ENCODE results near the gene FGF19. TPM values are rescaled to one million over a fixed set of nuclear protein-coding genes. Genes with fewer than 3 reads are reported as not detected.
"Not testable (repeated sequence)": the region's sequence is repeated elsewhere in the genome, so short reads cannot be mapped to it uniquely, and the experiment has no call there.

The FGF19 gene
- total RNA-seq, 8 experiments from 2014 or later, result 0.20 to 1.1 (median 0.35) TPM; not detected in 2

- in situ Hi-C loops (cut with MboI; ENCODE audit: low pct_unique_long_range_greater_than_20kb in 2 of 9, low sequenced_read_pairs in 9 of 9, unreplicated experiment in 9 of 9), result loop anchor here in 6 of 9 experiments (10.0 to 25.0 kb wide), 3 partner anchors 199 to 507 kb away; no protein-coding TSS in a partner anchor
- not testable (repeated sequence) for H3K27ac ChIP-seq; H3K4me3 ChIP-seq; ATAC-seq (replicated peaks in 6 of 8); H3K4me1 ChIP-seq (replicated peaks in 1 of 2)
- WGBS, 10 experiments, result 36 to 100% (median 81%) methylated on average over 2 to 5 of the region's 5 CpGs
Observed at GRCh38 chr11:69687969-69688771, 15.7 kb downstream of the FGF19 start.

GRCh38 chr11:69686856-69687255 lies 17.0 kb downstream of the FGF19 start:
- ATAC-seq (replicated peaks in 6 of 8), result no peak
- no peak overlapping the region for H3K4me3 ChIP-seq
- H3K4me1 ChIP-seq (replicated peaks in 1 of 2), result no peaks in the 10 kb centered on the region
- in situ Hi-C loops (cut with MboI; ENCODE audit: low pct_unique_long_range_greater_than_20kb in 2 of 9, low sequenced_read_pairs in 9 of 9, unreplicated experiment in 9 of 9), result loop anchor here in 6 of 9 experiments (10.0 to 25.0 kb wide), 3 partner anchors 200 to 508 kb away; no protein-coding TSS in a partner anchor
- no peak overlapping the region for H3K27ac ChIP-seq
- WGBS, 10 experiments, result 49 to 97% (median 60%) methylated on average over 1 to 6 of the region's 8 CpGs; no CpG with 5 or more reads in 5 of the 10 experiments

DNA sequence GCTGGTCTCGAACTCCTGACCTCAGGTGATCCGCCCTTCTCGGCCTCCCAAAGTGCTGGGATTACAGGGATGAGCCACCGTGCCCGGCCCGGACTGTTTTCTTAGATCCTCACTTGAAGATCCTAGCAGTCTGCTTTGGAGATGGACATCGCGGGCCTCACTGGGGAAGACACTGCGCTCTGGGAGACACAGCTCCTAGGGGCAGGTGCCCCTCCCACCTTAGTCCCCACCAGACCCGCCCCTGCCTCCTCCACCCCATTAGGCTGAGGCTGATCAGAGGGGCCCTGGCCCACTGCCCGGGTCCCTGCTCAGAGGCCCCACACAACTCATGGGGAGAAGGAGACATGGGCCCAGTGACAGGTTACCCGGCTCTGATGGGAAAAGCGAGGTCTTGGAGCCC lies 17.4 kb downstream of the FGF19 start:
- Histone ChIP-seq H3K4me1 (replicated peaks in 1 of 2) (no peaks in the 10 kb centered on the region), H3K4me3 (no peak overlapping the region), H3K27ac (no peak overlapping the region)
- in situ Hi-C loops (cut with MboI; ENCODE audit: low pct_unique_long_range_greater_than_20kb in 2 of 9, low sequenced_read_pairs in 9 of 9, unreplicated experiment in 9 of 9), result loop anchor here in 6 of 9 experiments (10.0 to 25.0 kb wide), 3 partner anchors 201 to 508 kb away; no protein-coding TSS in a partner anchor
- ATAC-seq (replicated peaks in 6 of 8), result no peak
- WGBS, 10 experiments, result 73 to 100% (median 100%) methylated on average over 1 to 3 of the region's 13 CpGs; no CpG with 5 or more reads in 7 of the 10 experiments

DNA sequence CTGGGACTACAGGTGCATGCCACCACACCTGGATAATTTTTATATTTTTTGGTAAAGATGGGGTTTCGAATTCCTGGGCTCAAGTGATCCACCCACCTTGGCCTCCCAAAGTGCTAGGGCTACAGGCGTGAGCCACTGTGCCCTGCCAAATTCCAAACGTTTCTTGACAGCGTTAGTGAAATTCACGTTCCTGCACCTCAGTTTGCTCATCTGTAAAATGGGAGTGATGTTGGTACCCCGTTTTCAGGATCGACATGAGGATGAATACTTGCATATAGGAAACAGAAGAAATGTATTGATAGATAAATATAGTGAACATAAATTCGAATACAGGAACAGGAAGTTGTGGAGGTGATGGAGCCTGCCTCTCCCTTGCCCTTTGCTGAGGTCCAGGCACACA lies 18.5 kb downstream of the FGF19 start:
- H3K4me1 ChIP-seq (replicated peaks in 1 of 2), result no peaks in the 10 kb centered on the region
- no peak for ATAC-seq (replicated peaks in 6 of 8)
- H3K27ac ChIP-seq, result no peak overlapping the region
- H3K4me3 ChIP-seq, result no peak overlapping the region
- 15 to 100% (median 56%) methylated on average over 2 to 7 of the region's 8 CpGs; no CpG with 5 or more reads in 2 of the 10 experiments for WGBS, 10 experiments
- in situ Hi-C loops (cut with MboI; ENCODE audit: low pct_unique_long_range_greater_than_20kb in 2 of 9, low sequenced_read_pairs in 9 of 9, unreplicated experiment in 9 of 9), result loop anchor here in 6 of 9 experiments (10.0 to 25.0 kb wide), 3 partner anchors 202 to 509 kb away; no protein-coding TSS in a partner anchor

- Histone ChIP-seq H3K4me1 (replicated peaks in 1 of 2) (no peaks in the 10 kb centered on the region), H3K4me3 (no peak overlapping the region), H3K27ac (no peak overlapping the region)
- in situ Hi-C loops (cut with MboI; ENCODE audit: low pct_unique_long_range_greater_than_20kb in 2 of 9, low sequenced_read_pairs in 9 of 9, unreplicated experiment in 9 of 9), result loop anchor here in 6 of 9 experiments (10.0 to 25.0 kb wide), 3 partner anchors 203 to 510 kb away; no protein-coding TSS in a partner anchor
- WGBS, 10 experiments, result 40 to 85% (median 75%) methylated on average over 1 to 7 of the region's 11 CpGs; no CpG with 5 or more reads in 3 of the 10 experiments
- no peak for ATAC-seq (replicated peaks in 6 of 8)
Observed at GRCh38 chr11:69684651-69685050, 19.2 kb downstream of the FGF19 start.

- Histone ChIP-seq H3K27ac (no peak overlapping the region), H3K4me1 (replicated peaks in 1 of 2) (no peaks in the 10 kb centered on the region), H3K4me3 (no peak overlapping the region)
- in situ Hi-C loops (cut with MboI; ENCODE audit: low pct_unique_long_range_greater_than_20kb in 2 of 9, low sequenced_read_pairs in 9 of 9, unreplicated experiment in 9 of 9), result loop anchor here in 6 of 9 experiments (10.0 to 25.0 kb wide), 3 partner anchors 203 to 511 kb away; no protein-coding TSS in a partner anchor
- ATAC-seq (replicated peaks in 6 of 8), result peak in 2 of 8 experiments; percentile 24 to 46
- WGBS, 10 experiments, result 0 to 74% (median 37%) methylated on average over 1 to 7 of the region's 9 CpGs; no CpG with 5 or more reads in 2 of the 10 experiments
Observed at GRCh38 chr11:69683764-69684333, 20.0 kb downstream of the FGF19 start.

DNA sequence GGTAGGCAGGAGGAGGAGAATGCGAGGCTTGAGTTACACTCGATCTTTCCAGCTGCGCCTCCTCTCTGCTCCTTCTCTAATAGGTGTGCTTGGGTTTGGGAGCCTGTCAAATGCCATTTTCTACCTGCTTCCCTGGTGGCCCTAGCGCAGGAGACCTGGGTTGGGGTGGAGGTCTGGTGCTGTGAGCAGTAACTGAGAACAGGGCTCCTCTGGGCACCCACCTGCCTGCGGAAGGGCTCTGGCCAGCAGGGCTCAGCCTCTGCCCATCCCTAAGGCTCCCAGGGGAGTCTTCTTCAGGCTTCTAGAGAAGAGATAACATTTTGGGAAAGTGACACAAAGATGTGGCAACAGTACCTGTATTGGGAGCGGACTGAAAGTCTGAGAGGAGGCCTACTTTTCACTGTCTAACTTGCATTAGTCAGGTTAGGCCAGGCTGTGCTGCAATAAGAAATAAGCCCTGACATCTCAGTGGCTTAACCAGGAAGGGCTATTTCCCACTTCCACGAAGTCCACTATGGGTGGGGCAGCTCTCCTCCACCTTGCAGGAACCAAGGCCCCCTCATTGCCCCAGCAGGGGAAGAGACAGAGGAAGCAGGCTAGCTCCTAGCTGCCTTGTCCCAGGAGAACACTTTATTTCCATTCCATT lies 21.0 kb downstream of the FGF19 start:
- no peak overlapping the region for H3K4me3 ChIP-seq
- H3K4me1 ChIP-seq (replicated peaks in 1 of 2), result no peaks in the 10 kb centered on the region
- 14 to 100% (median 81%) methylated on average over 1 to 6 of the region's 7 CpGs; no CpG with 5 or more reads in 1 of the 10 experiments for WGBS, 10 experiments
- in situ Hi-C loops (cut with MboI; ENCODE audit: low pct_unique_long_range_greater_than_20kb in 2 of 9, low sequenced_read_pairs in 9 of 9, unreplicated experiment in 9 of 9), result loop anchor here in 6 of 9 experiments (10.0 to 25.0 kb wide), 3 partner anchors 204 to 512 kb away; no protein-coding TSS in a partner anchor
- no peak for ATAC-seq (replicated peaks in 6 of 8)
- H3K27ac ChIP-seq, result no peak overlapping the region

DNA sequence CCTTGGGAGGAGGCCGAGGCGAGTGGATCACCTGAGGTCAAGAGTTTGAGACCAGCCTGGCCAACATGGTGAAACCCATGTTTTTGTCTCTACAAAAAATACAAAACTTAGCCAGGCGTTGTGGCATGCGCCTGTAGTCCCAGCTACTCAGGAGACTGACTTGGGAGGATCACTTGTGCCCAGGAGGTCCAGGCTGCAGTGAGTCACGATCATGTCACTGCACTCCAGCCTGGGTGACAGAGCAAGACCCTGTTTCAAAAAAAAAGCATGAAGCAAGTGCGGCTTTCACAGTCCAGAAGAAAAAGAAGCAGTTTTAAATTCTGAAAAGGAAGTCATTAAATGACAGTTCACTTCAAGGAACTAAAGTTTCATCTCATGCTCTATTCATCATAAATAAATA lies 21.6 kb downstream of the FGF19 start:
- 58 to 100% (median 90%) methylated on average over 2 to 6 of the region's 6 CpGs; no CpG with 5 or more reads in 2 of the 10 experiments for WGBS, 10 experiments
- Histone ChIP-seq H3K4me1 (replicated peaks in 1 of 2) (no peaks in the 10 kb centered on the region), H3K4me3 (no peak overlapping the region), H3K27ac (no peak overlapping the region)
- in situ Hi-C loops (cut with MboI; ENCODE audit: low pct_unique_long_range_greater_than_20kb in 2 of 9, low sequenced_read_pairs in 9 of 9, unreplicated experiment in 9 of 9), result loop anchor here in 6 of 9 experiments (10.0 to 25.0 kb wide), 3 partner anchors 205 to 513 kb away; no protein-coding TSS in a partner anchor
- ATAC-seq (replicated peaks in 6 of 8), result no peak

GRCh38 chr11:69680688-69681087 lies 23.1 kb downstream of the FGF19 start:
- Histone ChIP-seq H3K27ac (no peak overlapping the region), H3K4me1 (replicated peaks in 1 of 2) (no peaks in the 10 kb centered on the region), H3K4me3 (no peak overlapping the region)
- in situ Hi-C loops (cut with MboI; ENCODE audit: low pct_unique_long_range_greater_than_20kb in 2 of 9, low sequenced_read_pairs in 9 of 9, unreplicated experiment in 9 of 9), result loop anchor here in 6 of 9 experiments (10.0 to 25.0 kb wide), 3 partner anchors 207 to 514 kb away; no protein-coding TSS in a partner anchor
- WGBS, 10 experiments, result 60 to 100% (median 93%) methylated on average over 1 to 4 of the region's 5 CpGs; no CpG with 5 or more reads in 3 of the 10 experiments
- no peak for ATAC-seq (replicated peaks in 6 of 8)

- in situ Hi-C loops (cut with MboI; ENCODE audit: low pct_unique_long_range_greater_than_20kb in 2 of 9, low sequenced_read_pairs in 9 of 9, unreplicated experiment in 9 of 9), result loop anchor here in 5 of 9 experiments (25.0 kb wide), 2 partner anchors 210 to 510 kb away; no protein-coding TSS in a partner anchor
- Histone ChIP-seq H3K4me1 (replicated peaks in 1 of 2) (peaks cover 5 to 6% of the 10 kb centered on the region in 2 donors), H3K4me3 (no peak overlapping the region), H3K27ac (no peak overlapping the region)
- ATAC-seq (replicated peaks in 6 of 8), result no peak
- 4 to 92% (median 68%) methylated on average over 1 to 2 of the region's 2 CpGs for WGBS, 10 experiments
Observed at GRCh38 chr11:69677749-69678148, 26.1 kb downstream of the FGF19 start.

- peak within 1 kb of the TSS; percentile 79 to 83 for H3K27ac ChIP-seq
- WGBS, 10 experiments, result 0 to 32% (median 1%) methylated on average over 1 to 15 of the region's 72 CpGs; no CpG with 5 or more reads in 2 of the 10 experiments
- peaks cover 6 to 8% of the 10 kb centered on the region in 2 donors for H3K4me1 ChIP-seq (replicated peaks in 1 of 2)
- peak within 1 kb of the TSS; percentile 90 to 93 (median 91) for H3K4me3 ChIP-seq
- ATAC-seq (replicated peaks in 6 of 8), result peak; percentile 77 to 93 (median 90)
- in situ Hi-C loops (cut with MboI; ENCODE audit: low pct_unique_long_range_greater_than_20kb in 2 of 9, low sequenced_read_pairs in 9 of 9, unreplicated experiment in 9 of 9), result loop anchor here in 8 of 9 experiments (25.0 kb wide), 5 partner anchors 212 to 1413 kb away; partner anchors contain the start of genes C11orf24 (in 1 of the 8) and MYEOV (in 1 of the 8)
Observed at GRCh38 chr11:69674886-69675714, 28.7 kb downstream of the FGF19 start, which contains the start of gene LTO1. TSS of gene LTO1 (minus strand) at chr11:69675353. CDS start at chr11:69675239, 114 bp downstream.
